ENCODE measurements around the gene HLA-DRB5.

GRCh38 chr6:32492351-32492750 is 37.7 kb downstream of the HLA-DRB5 start:
- TF ChIP-seq CTCF (IDR thresholded peaks at IDR 0.05; ENCODE audit: low read depth, low read length) (no peak), MAX (IDR thresholded peaks at IDR 0.05; ENCODE audit: low read depth, low read length) (no peak), POLR2A (IDR thresholded peaks at IDR 0.05; ENCODE audit: extremely low read depth, insufficient read length) (no peak)
